ENCODE data around the gene GLIPR1L2. TPM values are rescaled to one million over a fixed set of nuclear protein-coding genes. Genes with fewer than 3 reads are reported as not detected.

GLIPR1L2 gene
- total and polyA plus RNA-seq, 2 of the 8 experiments (the other 6 are each of a cell fraction or from before 2014, with no cell fraction given) = 0.09 TPM; not detected in 1

- TF ChIP-seq, protein P1, sequence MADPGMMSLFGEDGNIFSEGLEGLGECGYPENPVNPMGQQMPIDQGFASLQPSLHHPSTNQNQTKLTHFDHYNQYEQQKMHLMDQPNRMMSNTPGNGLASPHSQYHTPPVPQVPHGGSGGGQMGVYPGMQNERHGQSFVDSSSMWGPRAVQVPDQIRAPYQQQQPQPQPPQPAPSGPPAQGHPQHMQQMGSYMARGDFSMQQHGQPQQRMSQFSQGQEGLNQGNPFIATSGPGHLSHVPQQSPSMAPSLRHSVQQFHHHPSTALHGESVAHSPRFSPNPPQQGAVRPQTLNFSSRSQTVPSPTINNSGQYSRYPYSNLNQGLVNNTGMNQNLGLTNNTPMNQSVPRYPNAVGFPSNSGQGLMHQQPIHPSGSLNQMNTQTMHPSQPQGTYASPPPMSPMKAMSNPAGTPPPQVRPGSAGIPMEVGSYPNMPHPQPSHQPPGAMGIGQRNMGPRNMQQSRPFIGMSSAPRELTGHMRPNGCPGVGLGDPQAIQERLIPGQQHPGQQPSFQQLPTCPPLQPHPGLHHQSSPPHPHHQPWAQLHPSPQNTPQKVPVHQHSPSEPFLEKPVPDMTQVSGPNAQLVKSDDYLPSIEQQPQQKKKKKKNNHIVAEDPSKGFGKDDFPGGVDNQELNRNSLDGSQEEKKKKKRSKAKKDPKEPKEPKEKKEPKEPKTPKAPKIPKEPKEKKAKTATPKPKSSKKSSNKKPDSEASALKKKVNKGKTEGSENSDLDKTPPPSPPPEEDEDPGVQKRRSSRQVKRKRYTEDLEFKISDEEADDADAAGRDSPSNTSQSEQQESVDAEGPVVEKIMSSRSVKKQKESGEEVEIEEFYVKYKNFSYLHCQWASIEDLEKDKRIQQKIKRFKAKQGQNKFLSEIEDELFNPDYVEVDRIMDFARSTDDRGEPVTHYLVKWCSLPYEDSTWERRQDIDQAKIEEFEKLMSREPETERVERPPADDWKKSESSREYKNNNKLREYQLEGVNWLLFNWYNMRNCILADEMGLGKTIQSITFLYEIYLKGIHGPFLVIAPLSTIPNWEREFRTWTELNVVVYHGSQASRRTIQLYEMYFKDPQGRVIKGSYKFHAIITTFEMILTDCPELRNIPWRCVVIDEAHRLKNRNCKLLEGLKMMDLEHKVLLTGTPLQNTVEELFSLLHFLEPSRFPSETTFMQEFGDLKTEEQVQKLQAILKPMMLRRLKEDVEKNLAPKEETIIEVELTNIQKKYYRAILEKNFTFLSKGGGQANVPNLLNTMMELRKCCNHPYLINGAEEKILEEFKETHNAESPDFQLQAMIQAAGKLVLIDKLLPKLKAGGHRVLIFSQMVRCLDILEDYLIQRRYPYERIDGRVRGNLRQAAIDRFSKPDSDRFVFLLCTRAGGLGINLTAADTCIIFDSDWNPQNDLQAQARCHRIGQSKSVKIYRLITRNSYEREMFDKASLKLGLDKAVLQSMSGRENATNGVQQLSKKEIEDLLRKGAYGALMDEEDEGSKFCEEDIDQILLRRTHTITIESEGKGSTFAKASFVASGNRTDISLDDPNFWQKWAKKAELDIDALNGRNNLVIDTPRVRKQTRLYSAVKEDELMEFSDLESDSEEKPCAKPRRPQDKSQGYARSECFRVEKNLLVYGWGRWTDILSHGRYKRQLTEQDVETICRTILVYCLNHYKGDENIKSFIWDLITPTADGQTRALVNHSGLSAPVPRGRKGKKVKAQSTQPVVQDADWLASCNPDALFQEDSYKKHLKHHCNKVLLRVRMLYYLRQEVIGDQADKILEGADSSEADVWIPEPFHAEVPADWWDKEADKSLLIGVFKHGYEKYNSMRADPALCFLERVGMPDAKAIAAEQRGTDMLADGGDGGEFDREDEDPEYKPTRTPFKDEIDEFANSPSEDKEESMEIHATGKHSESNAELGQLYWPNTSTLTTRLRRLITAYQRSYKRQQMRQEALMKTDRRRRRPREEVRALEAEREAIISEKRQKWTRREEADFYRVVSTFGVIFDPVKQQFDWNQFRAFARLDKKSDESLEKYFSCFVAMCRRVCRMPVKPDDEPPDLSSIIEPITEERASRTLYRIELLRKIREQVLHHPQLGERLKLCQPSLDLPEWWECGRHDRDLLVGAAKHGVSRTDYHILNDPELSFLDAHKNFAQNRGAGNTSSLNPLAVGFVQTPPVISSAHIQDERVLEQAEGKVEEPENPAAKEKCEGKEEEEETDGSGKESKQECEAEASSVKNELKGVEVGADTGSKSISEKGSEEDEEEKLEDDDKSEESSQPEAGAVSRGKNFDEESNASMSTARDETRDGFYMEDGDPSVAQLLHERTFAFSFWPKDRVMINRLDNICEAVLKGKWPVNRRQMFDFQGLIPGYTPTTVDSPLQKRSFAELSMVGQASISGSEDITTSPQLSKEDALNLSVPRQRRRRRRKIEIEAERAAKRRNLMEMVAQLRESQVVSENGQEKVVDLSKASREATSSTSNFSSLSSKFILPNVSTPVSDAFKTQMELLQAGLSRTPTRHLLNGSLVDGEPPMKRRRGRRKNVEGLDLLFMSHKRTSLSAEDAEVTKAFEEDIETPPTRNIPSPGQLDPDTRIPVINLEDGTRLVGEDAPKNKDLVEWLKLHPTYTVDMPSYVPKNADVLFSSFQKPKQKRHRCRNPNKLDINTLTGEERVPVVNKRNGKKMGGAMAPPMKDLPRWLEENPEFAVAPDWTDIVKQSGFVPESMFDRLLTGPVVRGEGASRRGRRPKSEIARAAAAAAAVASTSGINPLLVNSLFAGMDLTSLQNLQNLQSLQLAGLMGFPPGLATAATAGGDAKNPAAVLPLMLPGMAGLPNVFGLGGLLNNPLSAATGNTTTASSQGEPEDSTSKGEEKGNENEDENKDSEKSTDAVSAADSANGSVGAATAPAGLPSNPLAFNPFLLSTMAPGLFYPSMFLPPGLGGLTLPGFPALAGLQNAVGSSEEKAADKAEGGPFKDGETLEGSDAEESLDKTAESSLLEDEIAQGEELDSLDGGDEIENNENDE (IDR thresholded peaks at IDR 0.05; ENCODE audit: insufficient replicate concordance, low read length) = no peak
- TF ChIP-seq YY1 (IDR thresholded peaks at IDR 0.05; ENCODE audit: low read depth, low read length) = no peak
- no peak for TF ChIP-seq SP4 (IDR thresholded peaks at IDR 0.05; ENCODE audit: low read length)
- TF ChIP-seq JUND (IDR thresholded peaks at IDR 0.05; ENCODE audit: low read length) = no peak
These were observed 90.3 kb downstream of the GLIPR1L2 start (continued) for GRCh38 chr12:75481013-75481705.

All from H1 (cell line).